ENCODE data around the gene CNTNAP2.

The CNTNAP2 gene

GRCh38 chr7:146961617-146962016 lies 845.0 kb downstream of the CNTNAP2 start (continued):
- TF ChIP-seq HIC1 (tag by site-specific recombination; IDR thresholded peaks at IDR 0.05) = peak; percentile 95
- TF ChIP-seq YY1 (tag by site-specific recombination; IDR thresholded peaks at IDR 0.05) = no peak
- no peak for TF ChIP-seq ZNF18 (tag by site-specific recombination; IDR thresholded peaks at IDR 0.05)
- no peak for TF ChIP-seq ZNF274 (IDR thresholded peaks at IDR 0.05; ENCODE audit: low read length)
- no peak for TF ChIP-seq ZNF274 (tag by site-specific recombination; IDR thresholded peaks at IDR 0.05; ENCODE audit: borderline replicate concordance)
- TF ChIP-seq ZNF654 (tag by site-specific recombination; IDR thresholded peaks at IDR 0.05; ENCODE audit: low read depth) = 0 out of 2 replicates have a peak, but pooled peaks have one; percentile 7
- TF ChIP-seq ZNF138 (tag by site-specific recombination; IDR thresholded peaks at IDR 0.05; ENCODE audit: borderline replicate concordance) = no peak
- no peak for TF ChIP-seq ZNF433 (tag by site-specific recombination; IDR thresholded peaks at IDR 0.05; ENCODE audit: low read depth)
- no peak for TF ChIP-seq PRDM1 (tag by site-specific recombination; IDR thresholded peaks at IDR 0.05)
- TF ChIP-seq, protein P1, sequence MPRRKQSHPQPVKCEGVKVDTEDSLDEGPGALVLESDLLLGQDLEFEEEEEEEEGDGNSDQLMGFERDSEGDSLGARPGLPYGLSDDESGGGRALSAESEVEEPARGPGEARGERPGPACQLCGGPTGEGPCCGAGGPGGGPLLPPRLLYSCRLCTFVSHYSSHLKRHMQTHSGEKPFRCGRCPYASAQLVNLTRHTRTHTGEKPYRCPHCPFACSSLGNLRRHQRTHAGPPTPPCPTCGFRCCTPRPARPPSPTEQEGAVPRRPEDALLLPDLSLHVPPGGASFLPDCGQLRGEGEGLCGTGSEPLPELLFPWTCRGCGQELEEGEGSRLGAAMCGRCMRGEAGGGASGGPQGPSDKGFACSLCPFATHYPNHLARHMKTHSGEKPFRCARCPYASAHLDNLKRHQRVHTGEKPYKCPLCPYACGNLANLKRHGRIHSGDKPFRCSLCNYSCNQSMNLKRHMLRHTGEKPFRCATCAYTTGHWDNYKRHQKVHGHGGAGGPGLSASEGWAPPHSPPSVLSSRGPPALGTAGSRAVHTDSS (tag by site-specific recombination; IDR thresholded peaks at IDR 0.05) = no peak
- TF ChIP-seq HOXD13 (CRISPR knock-in tag; IDR thresholded peaks at IDR 0.05; ENCODE audit: borderline replicate concordance) = no peak
- TF ChIP-seq ZBTB48 (tag by site-specific recombination; IDR thresholded peaks at IDR 0.05) = no peak
- no peak for TF ChIP-seq ZNF132 (tag by site-specific recombination; IDR thresholded peaks at IDR 0.05; ENCODE audit: borderline replicate concordance)
- TF ChIP-seq ZNF626 (tag by site-specific recombination; IDR thresholded peaks at IDR 0.05) = no peak
- TF ChIP-seq, protein P2, sequence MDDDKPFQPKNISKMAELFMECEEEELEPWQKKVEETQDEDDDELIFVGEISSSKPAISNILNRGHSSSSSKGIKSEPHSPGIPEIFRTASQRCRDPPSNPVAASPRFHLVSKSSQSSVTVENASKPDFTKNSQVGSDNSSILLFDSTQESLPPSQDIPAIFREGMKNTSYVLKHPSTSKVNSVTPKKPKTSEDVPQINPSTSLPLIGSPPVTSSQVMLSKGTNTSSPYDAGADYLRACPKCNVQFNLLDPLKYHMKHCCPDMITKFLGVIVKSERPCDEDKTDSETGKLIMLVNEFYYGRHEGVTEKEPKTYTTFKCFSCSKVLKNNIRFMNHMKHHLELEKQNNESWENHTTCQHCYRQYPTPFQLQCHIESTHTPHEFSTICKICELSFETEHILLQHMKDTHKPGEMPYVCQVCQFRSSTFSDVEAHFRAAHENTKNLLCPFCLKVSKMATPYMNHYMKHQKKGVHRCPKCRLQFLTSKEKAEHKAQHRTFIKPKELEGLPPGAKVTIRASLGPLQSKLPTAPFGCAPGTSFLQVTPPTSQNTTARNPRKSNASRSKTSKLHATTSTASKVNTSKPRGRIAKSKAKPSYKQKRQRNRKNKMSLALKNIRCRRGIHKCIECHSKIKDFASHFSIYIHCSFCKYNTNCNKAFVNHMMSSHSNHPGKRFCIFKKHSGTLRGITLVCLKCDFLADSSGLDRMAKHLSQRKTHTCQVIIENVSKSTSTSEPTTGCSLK (tag by site-specific recombination; IDR thresholded peaks at IDR 0.05) = no peak
- TF ChIP-seq ZNF223 (tag by site-specific recombination; IDR thresholded peaks at IDR 0.05) = no peak
- 0 out of 2 replicates have a peak, but pooled peaks have one; percentile 47 for TF ChIP-seq KLF8 (tag by site-specific recombination; IDR thresholded peaks at IDR 0.05)
- 0 out of 2 replicates have a peak, but pooled peaks have one; percentile 58 for TF ChIP-seq ZNF280D (tag by site-specific recombination; IDR thresholded peaks at IDR 0.05)
- 0 out of 2 replicates have a peak, but pooled peaks have one; percentile 21 for TF ChIP-seq ZNF843 (tag by site-specific recombination; IDR thresholded peaks at IDR 0.05)
- peak; percentile 64 for TF ChIP-seq SP7 (tag by site-specific recombination; IDR thresholded peaks at IDR 0.05)
- TF ChIP-seq ZFP37 (tag by site-specific recombination; IDR thresholded peaks at IDR 0.05) = peak; percentile 83
- TF ChIP-seq SETDB1 (IDR thresholded peaks at IDR 0.05; ENCODE audit: insufficient read length, low read length) = no peak
- TF ChIP-seq ZNF768 (tag by site-specific recombination; IDR thresholded peaks at IDR 0.05) = no peak
- no peak for TF ChIP-seq ZNF354C (tag by site-specific recombination; IDR thresholded peaks at IDR 0.05; ENCODE audit: borderline replicate concordance, low read depth)
- TF ChIP-seq ZNF624 (tag by site-specific recombination; IDR thresholded peaks at IDR 0.05) = no peak
- TF ChIP-seq ZFP41 (tag by site-specific recombination; IDR thresholded peaks at IDR 0.05; ENCODE audit: borderline replicate concordance) = no peak
- no peak for TF ChIP-seq OSR2 (tag by site-specific recombination; IDR thresholded peaks at IDR 0.05)
